SK-N-SH (cell line): ENCODE measurements around the gene PPM1B.

ENCODE experiments used
- CTCF ChIP-seq: fragments of 200-600 bp; sonication (generic); IDR thresholded peaks from 2 replicates; pipeline ENCODE4 v1.6.1; 2017; ENCODE audit warnings: antibody characterized with exemption, mild to moderate bottlenecking, moderate library complexity
- ELF1 ChIP-seq: IDR thresholded peaks from 2 replicates; pipeline ENCODE4 v1.4.0; 2012
- FOSL2 ChIP-seq: IDR thresholded peaks from 2 replicates; pipeline ENCODE4 v1.4.0; 2012; ENCODE audit warnings: low read depth, mild to moderate bottlenecking, moderate library complexity, borderline replicate concordance
- POLR2AphosphoS5 ChIP-seq: IDR thresholded peaks from 2 replicates; pipeline ENCODE4 v1.6.1; 2012; ENCODE audit warnings: low read depth, low read length
- SMC3 ChIP-seq: IDR thresholded peaks from 2 replicates; pipeline ENCODE4 v1.6.1; 2012; ENCODE audit warnings: low read depth, low read length, improper control_type of control experiment
- TEAD4 ChIP-seq: IDR thresholded peaks from 2 replicates; pipeline ENCODE4 v1.4.0; 2012; ENCODE audit warnings: mild to moderate bottlenecking, borderline replicate concordance; ENCODE audit not compliant: insufficient read depth
- YY1 ChIP-seq: IDR thresholded peaks from 2 replicates; pipeline ENCODE4 v1.4.0; 2012; ENCODE audit warnings: low read depth, mild to moderate bottlenecking

- TF ChIP-seq CTCF = no peak
- TF ChIP-seq FOSL2 = no peak
- no peak for TF ChIP-seq TEAD4
- TF ChIP-seq POLR2AphosphoS5 = no peak
- TF ChIP-seq YY1 = no peak
- no peak for TF ChIP-seq SMC3
- no peak for TF ChIP-seq ELF1
These were observed 108.9 kb downstream of the PPM1B start for GRCh38 chr2:44277541-44277940.
